ENCODE data around the gene C4BPA. TPM values are rescaled to one million over a fixed set of nuclear protein-coding genes. Genes with fewer than 3 reads are reported as not detected.

The C4BPA gene
- total and polyA plus RNA-seq, 10 of the 15 experiments (the other 5 are each of a cell fraction or from before 2014, with no cell fraction given): 0.31 TPM; not detected in 9

- no peak for TF ChIP-seq POLR2AphosphoS5 (IDR thresholded peaks at IDR 0.05; ENCODE audit: low read length)
- TF ChIP-seq RELB (IDR thresholded peaks at IDR 0.05; ENCODE audit: low read depth): no peak
- no peak for TF ChIP-seq ZBTB33 (IDR thresholded peaks at IDR 0.05)
These were observed 18.1 kb upstream of the C4BPA start (continued) for GRCh38 chr1:207085887-207086286.

GRCh38 chr1:207088161-207088560, 15.9 kb upstream of the C4BPA start:
- no peak for DNase-seq (ENCODE audit: low read depth, low spot score)
- Histone ChIP-seq H3K9me3 (replicated peaks; ENCODE audit: control insufficient read depth, insufficient read depth, low read length) (no peaks in the 10 kb centered on the region), H3K4me2 (ENCODE audit: control insufficient read depth, insufficient read depth) (no peak overlapping the region), H3K36me3 (ENCODE audit: control insufficient read depth in 2 of 2, insufficient read depth in 2 of 2, low read length in 1 of 2) (no peaks in the 10 kb centered on the region), H3K9ac (ENCODE audit: control insufficient read depth, insufficient read depth, low read length) (no peak overlapping the region), H3K4me3 (no peak overlapping the region), H3K27ac (ENCODE audit: control insufficient read depth, insufficient read depth) (no peak overlapping the region), H2AFZ (ENCODE audit: control insufficient read depth, low read depth, low read length) (no peak overlapping the region), H3K27me3 (replicated peaks in 1 of 2; ENCODE audit: control insufficient read depth in 2 of 2, insufficient read depth in 2 of 2, low read length in 1 of 2) (no peaks in the 10 kb centered on the region), H3K79me2 (ENCODE audit: control insufficient read depth, insufficient read depth, low read length) (no peaks in the 10 kb centered on the region), H3K4me1 (ENCODE audit: control insufficient read depth, insufficient read depth, low read length) (peaks cover 4% of the 10 kb centered on the region; the same call in 1 of the 2 replicates), H4K20me1 (ENCODE audit: control insufficient read depth, insufficient read depth) (no peaks in the 10 kb centered on the region)
- RAD21 ChIA-PET (ENCODE audit: unreplicated experiment): no interaction called here
- no peak for TF ChIP-seq TCF12 (IDR thresholded peaks at IDR 0.05; ENCODE audit: low read depth, low read length)
- no peak for TF ChIP-seq SP1 (IDR thresholded peaks at IDR 0.05; ENCODE audit: low read depth, low read length)
- TF ChIP-seq DPF2 (IDR thresholded peaks at IDR 0.05): no peak
- no peak for TF ChIP-seq YBX1 (IDR thresholded peaks at IDR 0.05)
- SMC1A ChIA-PET (ENCODE audit: uncharacterized antibody, unreplicated experiment): interaction anchor here (0.6 to 1.6 kb wide), 3 partner anchors 9 to 355 kb away, joined by 3 read pairs; no protein-coding TSS in a partner anchor
- no peak for ATAC-seq
- POLR2A ChIA-PET: no interaction called here
- 39% methylated on average over 2 of the region's 2 CpGs for WGBS (ENCODE audit: insufficient coverage, insufficient replicate concordance, low lambda C conversion rate, missing lambda C conversion rate)
- FAIRE-seq: no peak
- no TSS peak for BruUV-seq (replicated peaks)
- in situ Hi-C loops (cut with MboI) (loop anchor here (5.0 kb wide), 1 partner anchor 409 kb away; the partner anchor contains the start of gene CR1), intact Hi-C loops (cut with micrococcal nuclease; ENCODE audit: unreplicated experiment) (no loop called here)
- CTCF ChIA-PET: interaction anchor here (1.2 to 4.4 kb wide), 4 partner anchors 8 to 317 kb away, joined by 5 to 29 read pairs (median 8); no protein-coding TSS in a partner anchor
